ENCODE results near the gene R3HCC1L.

DNA sequence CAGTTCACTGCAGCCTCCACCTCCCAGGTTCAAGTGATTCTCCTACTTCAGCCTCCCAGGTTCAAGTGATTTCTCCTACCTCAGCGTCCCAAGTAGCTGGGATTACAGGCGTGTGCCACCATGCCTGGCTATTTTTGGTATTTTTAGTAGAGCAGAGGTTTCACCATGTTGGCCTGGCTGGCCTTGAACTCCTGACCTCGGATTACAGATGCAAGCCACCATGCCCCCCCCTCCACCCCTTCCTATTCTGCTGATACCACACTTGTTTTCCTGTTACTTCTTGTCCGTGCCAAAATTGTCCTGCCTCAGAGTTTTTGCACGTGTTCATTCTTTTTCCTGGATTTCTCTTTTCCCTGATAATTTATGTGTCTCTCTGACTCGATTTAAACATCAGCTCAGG is 62.5 kb downstream of the R3HCC1L start:
- TF ChIP-seq POLR2A (IDR thresholded peaks at IDR 0.05), result no peak
- TF ChIP-seq, protein P1, sequence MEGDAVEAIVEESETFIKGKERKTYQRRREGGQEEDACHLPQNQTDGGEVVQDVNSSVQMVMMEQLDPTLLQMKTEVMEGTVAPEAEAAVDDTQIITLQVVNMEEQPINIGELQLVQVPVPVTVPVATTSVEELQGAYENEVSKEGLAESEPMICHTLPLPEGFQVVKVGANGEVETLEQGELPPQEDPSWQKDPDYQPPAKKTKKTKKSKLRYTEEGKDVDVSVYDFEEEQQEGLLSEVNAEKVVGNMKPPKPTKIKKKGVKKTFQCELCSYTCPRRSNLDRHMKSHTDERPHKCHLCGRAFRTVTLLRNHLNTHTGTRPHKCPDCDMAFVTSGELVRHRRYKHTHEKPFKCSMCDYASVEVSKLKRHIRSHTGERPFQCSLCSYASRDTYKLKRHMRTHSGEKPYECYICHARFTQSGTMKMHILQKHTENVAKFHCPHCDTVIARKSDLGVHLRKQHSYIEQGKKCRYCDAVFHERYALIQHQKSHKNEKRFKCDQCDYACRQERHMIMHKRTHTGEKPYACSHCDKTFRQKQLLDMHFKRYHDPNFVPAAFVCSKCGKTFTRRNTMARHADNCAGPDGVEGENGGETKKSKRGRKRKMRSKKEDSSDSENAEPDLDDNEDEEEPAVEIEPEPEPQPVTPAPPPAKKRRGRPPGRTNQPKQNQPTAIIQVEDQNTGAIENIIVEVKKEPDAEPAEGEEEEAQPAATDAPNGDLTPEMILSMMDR (IDR thresholded peaks at IDR 0.05), result no peak

All from lower leg skin (tissue), 3 donors.